SK-N-SH (cell line): ENCODE measurements around the gene CHMP1B.

ENCODE experiments used
- CHD2 ChIP-seq: fragments of 150-350 bp; IDR thresholded peaks from 2 replicates; pipeline ENCODE4 v1.6.1; 2018; ENCODE audit warnings: low read length; ENCODE audit not compliant: partially characterized antibody
- GABPA ChIP-seq: IDR thresholded peaks from 2 replicates; pipeline ENCODE4 v1.4.0; 2012; ENCODE audit warnings: low read depth, mild to moderate bottlenecking
- MEF2A ChIP-seq: IDR thresholded peaks from 2 replicates; pipeline ENCODE4 v1.4.0; 2012; ENCODE audit warnings: low read depth, borderline replicate concordance
- MXI1 ChIP-seq: IDR thresholded peaks from 2 replicates; pipeline ENCODE4 v1.6.1; 2012; ENCODE audit warnings: mild to moderate bottlenecking, low read depth, low read length, improper control_type of control experiment
- POLR2AphosphoS5 ChIP-seq: IDR thresholded peaks from 2 replicates; pipeline ENCODE4 v1.6.1; 2012; ENCODE audit warnings: low read depth, low read length
- RAD21 ChIP-seq: IDR thresholded peaks from 2 replicates; pipeline ENCODE4 v1.6.1; 2012; ENCODE audit warnings: mild to moderate bottlenecking, low read length
- RXRA ChIP-seq: IDR thresholded peaks from 2 replicates; pipeline ENCODE4 v1.4.0; 2012; ENCODE audit warnings: low read depth, mild to moderate bottlenecking, borderline replicate concordance
- SIN3A ChIP-seq: IDR thresholded peaks from 2 replicates; pipeline ENCODE4 v1.6.1; 2012; ENCODE audit warnings: low read depth, mild to moderate bottlenecking, low read length, moderate library complexity, borderline replicate concordance
- SMC3 ChIP-seq: IDR thresholded peaks from 2 replicates; pipeline ENCODE4 v1.6.1; 2012; ENCODE audit warnings: low read depth, low read length, improper control_type of control experiment
- TF ChIP-seq, protein P1 (sequence below): IDR thresholded peaks from 2 replicates; pipeline ENCODE4 v1.4.0; 2012; ENCODE audit warnings: low read depth
- TF ChIP-seq, protein P2 (sequence below): fragments of 200-600 bp; sonication (generic); IDR thresholded peaks from 2 replicates; pipeline ENCODE4 v1.6.1; 2017; ENCODE audit warnings: antibody characterized with exemption, mild to moderate bottlenecking, moderate library complexity
- TF ChIP-seq, protein P3 (sequence below): IDR thresholded peaks from 2 replicates; pipeline ENCODE4 v1.6.1; 2012; ENCODE audit warnings: mild to moderate bottlenecking, low read depth, low read length, moderate library complexity

DNA sequence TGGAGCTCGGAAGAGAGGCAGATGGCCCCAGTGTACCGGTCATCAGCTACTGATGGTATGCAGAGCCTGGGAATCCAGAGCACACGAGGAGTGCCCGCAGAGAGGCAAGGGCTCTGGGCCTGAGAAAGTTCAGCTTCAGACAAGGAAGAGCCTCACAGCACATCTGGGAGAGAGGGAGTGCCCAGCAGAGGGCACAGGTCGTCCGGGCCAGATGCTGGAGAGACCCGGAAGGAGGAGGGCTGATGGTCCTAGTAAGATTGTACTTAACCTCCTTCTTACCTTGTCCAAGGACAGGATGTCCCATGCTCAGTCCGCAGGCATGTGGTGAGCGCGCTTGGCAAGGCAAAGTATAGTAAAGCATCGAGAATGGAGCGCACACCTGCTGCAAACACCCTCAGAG lies 24.4 kb upstream of the CHMP1B start:
- TF ChIP-seq, protein P1, sequence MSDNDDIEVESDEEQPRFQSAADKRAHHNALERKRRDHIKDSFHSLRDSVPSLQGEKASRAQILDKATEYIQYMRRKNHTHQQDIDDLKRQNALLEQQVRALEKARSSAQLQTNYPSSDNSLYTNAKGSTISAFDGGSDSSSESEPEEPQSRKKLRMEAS, result no peak
- TF ChIP-seq MXI1 (no peak), CHD2 (no peak), POLR2AphosphoS5 (no peak), RAD21 (no peak), SIN3A (no peak), RXRA (no peak), MEF2A (no peak), GABPA (no peak), SMC3 (no peak)
- TF ChIP-seq, protein P2, sequence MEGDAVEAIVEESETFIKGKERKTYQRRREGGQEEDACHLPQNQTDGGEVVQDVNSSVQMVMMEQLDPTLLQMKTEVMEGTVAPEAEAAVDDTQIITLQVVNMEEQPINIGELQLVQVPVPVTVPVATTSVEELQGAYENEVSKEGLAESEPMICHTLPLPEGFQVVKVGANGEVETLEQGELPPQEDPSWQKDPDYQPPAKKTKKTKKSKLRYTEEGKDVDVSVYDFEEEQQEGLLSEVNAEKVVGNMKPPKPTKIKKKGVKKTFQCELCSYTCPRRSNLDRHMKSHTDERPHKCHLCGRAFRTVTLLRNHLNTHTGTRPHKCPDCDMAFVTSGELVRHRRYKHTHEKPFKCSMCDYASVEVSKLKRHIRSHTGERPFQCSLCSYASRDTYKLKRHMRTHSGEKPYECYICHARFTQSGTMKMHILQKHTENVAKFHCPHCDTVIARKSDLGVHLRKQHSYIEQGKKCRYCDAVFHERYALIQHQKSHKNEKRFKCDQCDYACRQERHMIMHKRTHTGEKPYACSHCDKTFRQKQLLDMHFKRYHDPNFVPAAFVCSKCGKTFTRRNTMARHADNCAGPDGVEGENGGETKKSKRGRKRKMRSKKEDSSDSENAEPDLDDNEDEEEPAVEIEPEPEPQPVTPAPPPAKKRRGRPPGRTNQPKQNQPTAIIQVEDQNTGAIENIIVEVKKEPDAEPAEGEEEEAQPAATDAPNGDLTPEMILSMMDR, result no peak
- TF ChIP-seq, protein P3, sequence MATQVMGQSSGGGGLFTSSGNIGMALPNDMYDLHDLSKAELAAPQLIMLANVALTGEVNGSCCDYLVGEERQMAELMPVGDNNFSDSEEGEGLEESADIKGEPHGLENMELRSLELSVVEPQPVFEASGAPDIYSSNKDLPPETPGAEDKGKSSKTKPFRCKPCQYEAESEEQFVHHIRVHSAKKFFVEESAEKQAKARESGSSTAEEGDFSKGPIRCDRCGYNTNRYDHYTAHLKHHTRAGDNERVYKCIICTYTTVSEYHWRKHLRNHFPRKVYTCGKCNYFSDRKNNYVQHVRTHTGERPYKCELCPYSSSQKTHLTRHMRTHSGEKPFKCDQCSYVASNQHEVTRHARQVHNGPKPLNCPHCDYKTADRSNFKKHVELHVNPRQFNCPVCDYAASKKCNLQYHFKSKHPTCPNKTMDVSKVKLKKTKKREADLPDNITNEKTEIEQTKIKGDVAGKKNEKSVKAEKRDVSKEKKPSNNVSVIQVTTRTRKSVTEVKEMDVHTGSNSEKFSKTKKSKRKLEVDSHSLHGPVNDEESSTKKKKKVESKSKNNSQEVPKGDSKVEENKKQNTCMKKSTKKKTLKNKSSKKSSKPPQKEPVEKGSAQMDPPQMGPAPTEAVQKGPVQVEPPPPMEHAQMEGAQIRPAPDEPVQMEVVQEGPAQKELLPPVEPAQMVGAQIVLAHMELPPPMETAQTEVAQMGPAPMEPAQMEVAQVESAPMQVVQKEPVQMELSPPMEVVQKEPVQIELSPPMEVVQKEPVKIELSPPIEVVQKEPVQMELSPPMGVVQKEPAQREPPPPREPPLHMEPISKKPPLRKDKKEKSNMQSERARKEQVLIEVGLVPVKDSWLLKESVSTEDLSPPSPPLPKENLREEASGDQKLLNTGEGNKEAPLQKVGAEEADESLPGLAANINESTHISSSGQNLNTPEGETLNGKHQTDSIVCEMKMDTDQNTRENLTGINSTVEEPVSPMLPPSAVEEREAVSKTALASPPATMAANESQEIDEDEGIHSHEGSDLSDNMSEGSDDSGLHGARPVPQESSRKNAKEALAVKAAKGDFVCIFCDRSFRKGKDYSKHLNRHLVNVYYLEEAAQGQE, result no peak
